Neural progenitor cell (in vitro differentiated cells): ENCODE data around the gene GPBP1.

ENCODE experiments used
- EZH2 ChIP-seq: fragments of 200-600 bp; sonication (generic); IDR thresholded peaks from 2 replicates; pipeline ENCODE4 v1.6.1; 2017; ENCODE audit warnings: antibody characterized with exemption, mild to moderate bottlenecking, moderate library complexity
- EZH2phosphoT487 ChIP-seq: fragments of 200-600 bp; sonication (generic); IDR thresholded peaks from 2 replicates; pipeline ENCODE4 v1.6.1; 2017; ENCODE audit warnings: antibody characterized with exemption
- TF ChIP-seq, protein P1 (sequence below): fragments of 200-600 bp; sonication (generic); IDR thresholded peaks from 2 replicates; pipeline ENCODE4 v1.5.1; 2017; ENCODE audit warnings: antibody characterized with exemption, mild to moderate bottlenecking

DNA sequence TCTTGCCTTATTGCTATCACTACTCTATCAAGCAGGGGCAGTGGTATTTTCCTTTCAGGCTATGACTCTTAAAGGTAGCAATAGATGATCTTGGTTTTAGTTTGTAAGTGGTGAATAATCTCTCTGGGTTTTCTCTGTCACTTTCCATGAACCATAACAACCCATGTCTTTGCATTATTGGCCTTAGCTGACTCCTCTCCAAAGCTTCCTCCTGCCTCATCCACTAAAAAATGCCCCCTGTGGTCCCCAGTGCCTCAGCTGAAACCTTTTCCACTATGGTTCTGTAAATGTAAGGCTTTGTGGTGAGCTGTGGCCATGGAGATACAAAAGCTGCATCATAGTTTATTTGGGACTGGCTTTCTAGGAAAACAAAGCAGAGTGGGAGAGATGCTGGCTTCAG is 128.8 kb downstream of the GPBP1 start:
- TF ChIP-seq, protein P1, sequence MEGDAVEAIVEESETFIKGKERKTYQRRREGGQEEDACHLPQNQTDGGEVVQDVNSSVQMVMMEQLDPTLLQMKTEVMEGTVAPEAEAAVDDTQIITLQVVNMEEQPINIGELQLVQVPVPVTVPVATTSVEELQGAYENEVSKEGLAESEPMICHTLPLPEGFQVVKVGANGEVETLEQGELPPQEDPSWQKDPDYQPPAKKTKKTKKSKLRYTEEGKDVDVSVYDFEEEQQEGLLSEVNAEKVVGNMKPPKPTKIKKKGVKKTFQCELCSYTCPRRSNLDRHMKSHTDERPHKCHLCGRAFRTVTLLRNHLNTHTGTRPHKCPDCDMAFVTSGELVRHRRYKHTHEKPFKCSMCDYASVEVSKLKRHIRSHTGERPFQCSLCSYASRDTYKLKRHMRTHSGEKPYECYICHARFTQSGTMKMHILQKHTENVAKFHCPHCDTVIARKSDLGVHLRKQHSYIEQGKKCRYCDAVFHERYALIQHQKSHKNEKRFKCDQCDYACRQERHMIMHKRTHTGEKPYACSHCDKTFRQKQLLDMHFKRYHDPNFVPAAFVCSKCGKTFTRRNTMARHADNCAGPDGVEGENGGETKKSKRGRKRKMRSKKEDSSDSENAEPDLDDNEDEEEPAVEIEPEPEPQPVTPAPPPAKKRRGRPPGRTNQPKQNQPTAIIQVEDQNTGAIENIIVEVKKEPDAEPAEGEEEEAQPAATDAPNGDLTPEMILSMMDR = no peak
- TF ChIP-seq EZH2phosphoT487 (no peak), EZH2 (no peak)
